Neural cell (in vitro differentiated cells): ENCODE results near the gene YIPF4. TPM values are rescaled to one million over a fixed set of nuclear protein-coding genes. Genes with fewer than 3 reads are reported as not detected.
"Not testable (repeated sequence)": the region's sequence is repeated elsewhere in the genome, so short reads cannot be mapped to it uniquely, and the experiment has no call there.

Experiments
- H2AFZ ChIP-seq: fragments of 200-600, 300-800 bp; sonication (generic), shearing (Covaris generic); 2 replicates; pipeline ENCODE4 v1.6.0; 2014; ENCODE audit warnings: low read depth, mild to moderate bottlenecking, antibody characterized with exemption, low read length, moderate library complexity
- H3F3A ChIP-seq: fragments of 200-600 bp; shearing (Covaris generic); 2 replicates; pipeline ENCODE4 v1.6.1; 2016; ENCODE audit warnings: mild to moderate bottlenecking, moderate library complexity, mixed read lengths, antibody characterized with exemption, low read length; ENCODE audit not compliant: insufficient read depth, poor library complexity, severe bottlenecking
- H3K27ac ChIP-seq: fragments of 200-600, 300-800 bp; sonication (generic), shearing (Covaris generic); 2 replicates; pipeline ENCODE4 v1.5.1; 2014; ENCODE audit warnings: mild to moderate bottlenecking, low read length, moderate library complexity
- H3K27me3 ChIP-seq: fragments of 300-800, 200-600 bp; sonication (generic), shearing (Covaris generic); 2 replicates; pipeline ENCODE4 v1.6.0; 2014; ENCODE audit warnings: mild to moderate bottlenecking, low read depth, low read length, moderate library complexity; ENCODE audit not compliant: insufficient read depth
- H3K36me3 ChIP-seq: fragments of 300-800, 200-600 bp; sonication (generic), shearing (Covaris generic); 2 replicates; pipeline ENCODE4 v1.5.1; 2014; ENCODE audit warnings: mild to moderate bottlenecking, antibody characterized with exemption, low read length, moderate library complexity; ENCODE audit not compliant: insufficient read depth
- H3K4me2 ChIP-seq: fragments of 300-800, 200-600 bp; sonication (generic), shearing (Covaris generic); 2 replicates; pipeline ENCODE4 v1.6.0; 2014; ENCODE audit warnings: mild to moderate bottlenecking, low read length
- H3K4me3 ChIP-seq: fragments of 300-800, 200-600 bp; sonication (generic), shearing (Covaris generic); 2 replicates; pipeline ENCODE4 v1.5.1; 2014; ENCODE audit warnings: mild to moderate bottlenecking, low read length, moderate library complexity
- H3K79me2 ChIP-seq: fragments of 200-600 bp; shearing (Covaris generic); replicated peaks from 2 replicates; pipeline ENCODE4 v1.6.0; 2014; ENCODE audit warnings: mild to moderate bottlenecking, low read length, moderate library complexity; ENCODE audit not compliant: insufficient read depth
- H3K9ac ChIP-seq: fragments of 300-800, 200-600 bp; sonication (generic), shearing (Covaris generic); 2 replicates; pipeline ENCODE4 v1.6.1; 2016; ENCODE audit warnings: mild to moderate bottlenecking, low read length, mixed read lengths
- H3K9me2 ChIP-seq: fragments of 200-600 bp; shearing (Covaris generic); 2 replicates; pipeline ENCODE4 v1.6.1; 2016; ENCODE audit warnings: mild to moderate bottlenecking, low read length, mixed read lengths; ENCODE audit not compliant: insufficient read depth
- H3K9me3 ChIP-seq: fragments of 200-600, 300-800 bp; sonication (generic), shearing (Covaris generic); 2 replicates; pipeline ENCODE4 v1.6.1; 2016; ENCODE audit warnings: mild to moderate bottlenecking, mixed run types, low read length, moderate library complexity, mixed read lengths
- H4K20me1 ChIP-seq: fragments of 200-600 bp; shearing (Covaris generic); 2 replicates; pipeline ENCODE4 v1.6.1; 2016; ENCODE audit warnings: mild to moderate bottlenecking, mixed run types; ENCODE audit not compliant: insufficient read depth
- EZH2 ChIP-seq: fragments of 200-600, 300-800 bp; shearing (Covaris generic), sonication (generic); IDR thresholded peaks from 2 replicates; pipeline ENCODE4 v1.6.1; 2014; ENCODE audit warnings: antibody characterized with exemption, low read length, borderline replicate concordance, mild to moderate bottlenecking; ENCODE audit not compliant: insufficient read depth, poor library complexity, severe bottlenecking
- MXI1 ChIP-seq: fragments of 450-650 bp; conservative IDR thresholded peaks from 2 replicates; pipeline ENCODE4 v1.6.1; 2014; ENCODE audit warnings: antibody characterized with exemption, mild to moderate bottlenecking; ENCODE audit not compliant: poor library complexity, severe bottlenecking
- POLR2AphosphoS5 ChIP-seq: IDR thresholded peaks from 2 replicates; pipeline ENCODE4 v1.6.1; 2012
- RAD21 ChIP-seq: fragments of 450-650 bp; conservative IDR thresholded peaks from 2 replicates; pipeline ENCODE4 v1.6.1; 2014; ENCODE audit warnings: antibody characterized with exemption, mild to moderate bottlenecking, moderate library complexity
- SMC3 ChIP-seq: fragments of 450-650 bp; conservative IDR thresholded peaks from 2 replicates; pipeline ENCODE4 v1.6.1; 2014; ENCODE audit warnings: antibody characterized with exemption, mild to moderate bottlenecking, moderate library complexity; ENCODE audit not compliant: poor library complexity
- TAF1 ChIP-seq: IDR thresholded peaks from 2 replicates; pipeline ENCODE4 v1.6.1; 2012; ENCODE audit warnings: low read depth
- polyA plus RNA-seq: library from polyadenylated mRNA; depleted of rRNA; stranded (reverse); fragments of >200 nt; gene quantifications from 2 replicates; pipeline ENCODE4 v1.2.3, GENCODE V29; 2014
- TF ChIP-seq, protein P1 (sequence below): fragments of 450-650 bp; IDR thresholded peaks from 2 replicates; pipeline ENCODE4 v1.5.1; 2014; ENCODE audit warnings: antibody characterized with exemption, mild to moderate bottlenecking, moderate library complexity; ENCODE audit not compliant: poor library complexity, severe bottlenecking
- TF ChIP-seq, protein P2 (sequence below): IDR thresholded peaks from 2 replicates; pipeline ENCODE4 v1.6.1; 2012; ENCODE audit warnings: borderline replicate concordance

Gene YIPF4
- polyA plus RNA-seq, 1 donor from 2014 or later, result 33.5 TPM

DNA sequence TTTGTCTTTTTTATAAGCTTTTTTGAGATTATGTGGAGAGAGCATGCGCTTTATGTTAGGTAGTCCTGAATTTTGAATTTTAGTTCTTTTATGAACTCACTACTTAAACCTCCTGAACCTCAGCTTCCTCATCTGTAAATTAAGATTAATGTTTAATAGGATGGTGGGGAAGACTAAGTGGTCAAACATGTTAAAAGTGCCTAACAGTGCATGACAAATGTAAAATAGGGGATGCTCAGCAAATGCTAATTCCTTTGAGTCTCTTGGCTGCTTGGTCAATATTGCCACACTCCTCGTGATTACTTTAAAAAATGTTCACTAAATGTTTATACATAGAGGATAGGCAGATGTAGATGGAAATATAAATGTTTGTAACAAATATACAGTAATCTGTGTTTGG, 85.9 kb downstream of the YIPF4 start:
- H3K9me3 ChIP-seq, result no peaks in the 10 kb centered on the region
- H3K36me3 ChIP-seq, result no peaks in the 10 kb centered on the region
- H3K27ac ChIP-seq, result no peak overlapping the region
- no peak overlapping the region for H3K9ac ChIP-seq
- no peaks in the 10 kb centered on the region for H3K27me3 ChIP-seq
- H3K9me2 ChIP-seq, result no peaks in the 10 kb centered on the region
- peaks cover 98% of the 10 kb centered on the region for H3K79me2 ChIP-seq
- H3K4me2 ChIP-seq, result no peak overlapping the region
- no peak overlapping the region for H2AFZ ChIP-seq
- no peaks in the 10 kb centered on the region for H4K20me1 ChIP-seq
- TF ChIP-seq, protein P1, sequence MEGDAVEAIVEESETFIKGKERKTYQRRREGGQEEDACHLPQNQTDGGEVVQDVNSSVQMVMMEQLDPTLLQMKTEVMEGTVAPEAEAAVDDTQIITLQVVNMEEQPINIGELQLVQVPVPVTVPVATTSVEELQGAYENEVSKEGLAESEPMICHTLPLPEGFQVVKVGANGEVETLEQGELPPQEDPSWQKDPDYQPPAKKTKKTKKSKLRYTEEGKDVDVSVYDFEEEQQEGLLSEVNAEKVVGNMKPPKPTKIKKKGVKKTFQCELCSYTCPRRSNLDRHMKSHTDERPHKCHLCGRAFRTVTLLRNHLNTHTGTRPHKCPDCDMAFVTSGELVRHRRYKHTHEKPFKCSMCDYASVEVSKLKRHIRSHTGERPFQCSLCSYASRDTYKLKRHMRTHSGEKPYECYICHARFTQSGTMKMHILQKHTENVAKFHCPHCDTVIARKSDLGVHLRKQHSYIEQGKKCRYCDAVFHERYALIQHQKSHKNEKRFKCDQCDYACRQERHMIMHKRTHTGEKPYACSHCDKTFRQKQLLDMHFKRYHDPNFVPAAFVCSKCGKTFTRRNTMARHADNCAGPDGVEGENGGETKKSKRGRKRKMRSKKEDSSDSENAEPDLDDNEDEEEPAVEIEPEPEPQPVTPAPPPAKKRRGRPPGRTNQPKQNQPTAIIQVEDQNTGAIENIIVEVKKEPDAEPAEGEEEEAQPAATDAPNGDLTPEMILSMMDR, result no peak
- no peak for TF ChIP-seq POLR2AphosphoS5
- no peak for TF ChIP-seq EZH2
- no peak for TF ChIP-seq RAD21
- no peak for TF ChIP-seq TAF1
- TF ChIP-seq, protein P2, sequence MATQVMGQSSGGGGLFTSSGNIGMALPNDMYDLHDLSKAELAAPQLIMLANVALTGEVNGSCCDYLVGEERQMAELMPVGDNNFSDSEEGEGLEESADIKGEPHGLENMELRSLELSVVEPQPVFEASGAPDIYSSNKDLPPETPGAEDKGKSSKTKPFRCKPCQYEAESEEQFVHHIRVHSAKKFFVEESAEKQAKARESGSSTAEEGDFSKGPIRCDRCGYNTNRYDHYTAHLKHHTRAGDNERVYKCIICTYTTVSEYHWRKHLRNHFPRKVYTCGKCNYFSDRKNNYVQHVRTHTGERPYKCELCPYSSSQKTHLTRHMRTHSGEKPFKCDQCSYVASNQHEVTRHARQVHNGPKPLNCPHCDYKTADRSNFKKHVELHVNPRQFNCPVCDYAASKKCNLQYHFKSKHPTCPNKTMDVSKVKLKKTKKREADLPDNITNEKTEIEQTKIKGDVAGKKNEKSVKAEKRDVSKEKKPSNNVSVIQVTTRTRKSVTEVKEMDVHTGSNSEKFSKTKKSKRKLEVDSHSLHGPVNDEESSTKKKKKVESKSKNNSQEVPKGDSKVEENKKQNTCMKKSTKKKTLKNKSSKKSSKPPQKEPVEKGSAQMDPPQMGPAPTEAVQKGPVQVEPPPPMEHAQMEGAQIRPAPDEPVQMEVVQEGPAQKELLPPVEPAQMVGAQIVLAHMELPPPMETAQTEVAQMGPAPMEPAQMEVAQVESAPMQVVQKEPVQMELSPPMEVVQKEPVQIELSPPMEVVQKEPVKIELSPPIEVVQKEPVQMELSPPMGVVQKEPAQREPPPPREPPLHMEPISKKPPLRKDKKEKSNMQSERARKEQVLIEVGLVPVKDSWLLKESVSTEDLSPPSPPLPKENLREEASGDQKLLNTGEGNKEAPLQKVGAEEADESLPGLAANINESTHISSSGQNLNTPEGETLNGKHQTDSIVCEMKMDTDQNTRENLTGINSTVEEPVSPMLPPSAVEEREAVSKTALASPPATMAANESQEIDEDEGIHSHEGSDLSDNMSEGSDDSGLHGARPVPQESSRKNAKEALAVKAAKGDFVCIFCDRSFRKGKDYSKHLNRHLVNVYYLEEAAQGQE, result no peak
- TF ChIP-seq SMC3, result no peak
- no peak for TF ChIP-seq MXI1
- no peak overlapping the region for H3K4me3 ChIP-seq
- H3F3A ChIP-seq, result no peaks in the 10 kb centered on the region

DNA sequence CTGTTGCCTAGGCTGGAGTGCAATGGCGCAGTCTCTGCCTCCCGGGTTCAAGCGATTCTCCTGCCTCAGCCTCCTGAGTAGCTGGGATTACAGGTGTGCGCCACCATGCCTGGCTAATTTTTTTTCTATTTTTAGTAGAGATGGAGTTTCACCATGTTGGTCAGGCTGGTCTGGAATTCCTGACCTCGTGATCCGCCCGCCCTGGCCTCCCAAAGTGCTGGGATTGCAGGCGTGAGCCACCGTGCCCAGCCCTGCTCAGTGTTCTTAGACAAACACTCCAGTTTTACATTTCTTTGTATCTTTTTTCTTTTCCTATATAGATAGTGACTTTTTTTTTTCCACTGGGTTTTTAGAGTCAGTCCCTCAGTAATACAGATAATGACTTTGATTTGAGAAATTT, 86.6 kb downstream of the YIPF4 start:
- H3K27ac ChIP-seq, H4K20me1 ChIP-seq, H3F3A ChIP-seq, H3K4me2 ChIP-seq, H3K9me3 ChIP-seq, H3K4me3 ChIP-seq, H3K27me3 ChIP-seq, H3K36me3 ChIP-seq, H3K9me2 ChIP-seq, H2AFZ ChIP-seq, H3K9ac ChIP-seq: not testable (repeated sequence)
- H3K79me2 ChIP-seq, result peaks cover 98% of the 10 kb centered on the region

DNA sequence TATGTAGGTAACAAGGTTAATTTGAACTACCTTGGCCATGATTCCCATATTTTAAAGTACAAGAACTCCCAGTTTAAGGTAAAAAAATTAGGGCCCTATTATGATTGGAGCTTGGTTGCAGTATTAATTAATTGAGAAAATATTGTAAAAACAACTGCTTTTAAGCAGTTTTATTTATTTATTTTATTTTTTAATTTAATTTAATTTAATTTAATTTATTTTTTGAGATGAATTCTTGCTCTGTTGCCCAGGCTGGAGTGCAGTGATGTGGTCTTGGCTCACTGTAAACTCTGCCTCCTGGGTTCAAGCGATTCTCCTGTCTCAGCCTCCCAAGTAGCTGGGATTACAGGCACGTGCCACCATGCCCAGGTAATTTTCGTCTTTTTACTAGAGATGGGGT, 88.0 kb downstream of the YIPF4 start:
- H3K9ac ChIP-seq, H3K4me2 ChIP-seq, H3F3A ChIP-seq, H3K9me2 ChIP-seq, H3K27ac ChIP-seq, H3K4me3 ChIP-seq, H2AFZ ChIP-seq, H4K20me1 ChIP-seq, H3K36me3 ChIP-seq, H3K27me3 ChIP-seq, H3K9me3 ChIP-seq: not testable (repeated sequence)
- peaks cover 93% of the 10 kb centered on the region for H3K79me2 ChIP-seq

Other genes with a start within 250 kb of the YIPF4 start
- gene DPY30, start 238.1 kb upstream of the YIPF4 start, polyA plus RNA-seq, result 151 and 201 TPM in 2 replicates
- 105 and 121 TPM in 2 replicates for gene SPAST, start 214.3 kb upstream of the YIPF4 start, polyA plus RNA-seq
- 17.5 and 18.5 TPM in 2 replicates for gene SLC30A6, start 112.0 kb upstream of the YIPF4 start, polyA plus RNA-seq
- gene NLRC4, start 13.0 kb upstream of the YIPF4 start, polyA plus RNA-seq, result not detected in 2 replicates
- gene BIRC6, start 79.1 kb downstream of the YIPF4 start, polyA plus RNA-seq, result 88.0 and 109 TPM in 2 replicates